PFSK-1 (cell line): ENCODE measurements around the gene ARHGAP15.

ENCODE experiments used
- FOXP2 ChIP-seq: optimal IDR thresholded peaks from 2 replicates; pipeline ENCODE3; 2011; ENCODE audit warnings: borderline replicate concordance, control low read depth, inconsistent platforms; ENCODE audit not compliant: insufficient read depth; ENCODE audit errors: extremely low read length, extremely low read depth
- POLR2AphosphoS5 ChIP-seq: IDR thresholded peaks from 2 replicates; pipeline ENCODE4 v1.6.1; 2012; ENCODE audit warnings: low read depth, mild to moderate bottlenecking, control low read depth, low read length, moderate library complexity
- REST ChIP-seq, 2 experiments: IDR thresholded peaks; 2 replicates each; pipeline versions ENCODE4 v1.6.1 to v1.8.0; 2011 to 2012; ENCODE audit warnings: low read depth in 2 of 2, low read length in 2 of 2, control low read depth in 1 of 2, inconsistent platforms in 1 of 2, mild to moderate bottlenecking in 1 of 2, moderate library complexity in 1 of 2; ENCODE audit not compliant: insufficient read depth in 1 of 2
- SIN3A ChIP-seq: IDR thresholded peaks from 2 replicates; pipeline ENCODE4 v1.6.1; 2012; ENCODE audit warnings: mild to moderate bottlenecking, low read length, moderate library complexity, borderline replicate concordance; ENCODE audit not compliant: insufficient read depth
- TAF1 ChIP-seq: IDR thresholded peaks from 2 replicates; pipeline ENCODE4 v1.6.1; 2012; ENCODE audit warnings: low read length, control low read depth, borderline replicate concordance; ENCODE audit not compliant: insufficient read depth

Gene ARHGAP15

GRCh38 chr2:143474586-143474985 lies 345.4 kb downstream of the ARHGAP15 start:
- TF ChIP-seq POLR2AphosphoS5: no peak

GRCh38 chr2:143475041-143475776 lies 346.0 kb downstream of the ARHGAP15 start:
- TF ChIP-seq TAF1 (no peak), FOXP2 (no peak), REST (IDR thresholded peaks at IDR 0.05; ENCODE audit: insufficient read depth in 1 of 2, low read depth in 2 of 2, low read length in 2 of 2) (no peak), SIN3A (no peak), POLR2AphosphoS5 (no peak)

- no peak for TF ChIP-seq REST (IDR thresholded peaks at IDR 0.05; ENCODE audit: insufficient read depth in 1 of 2, low read depth in 2 of 2, low read length in 2 of 2)
- no peak for TF ChIP-seq TAF1
- no peak for TF ChIP-seq POLR2AphosphoS5
- no peak for TF ChIP-seq SIN3A
- TF ChIP-seq FOXP2: no peak
Observed at GRCh38 chr2:143476336-143477087, 347.3 kb downstream of the ARHGAP15 start.

GRCh38 chr2:143477714-143478443 lies 348.7 kb downstream of the ARHGAP15 start:
- TF ChIP-seq FOXP2: no peak
- no peak for TF ChIP-seq SIN3A
- TF ChIP-seq POLR2AphosphoS5: no peak
- TF ChIP-seq REST (IDR thresholded peaks at IDR 0.05; ENCODE audit: insufficient read depth in 1 of 2, low read depth in 2 of 2, low read length in 2 of 2): no peak
- TF ChIP-seq TAF1: no peak

- no peak for TF ChIP-seq POLR2AphosphoS5
- no peak for TF ChIP-seq REST (IDR thresholded peaks at IDR 0.05; ENCODE audit: insufficient read depth in 1 of 2, low read depth in 2 of 2, low read length in 2 of 2)
- TF ChIP-seq FOXP2: no peak
- TF ChIP-seq SIN3A: no peak
- no peak for TF ChIP-seq TAF1
Observed at GRCh38 chr2:143480086-143480485, 350.9 kb downstream of the ARHGAP15 start.
